SKM-1 treated with dmso at 0.1 percent for 144 hours (cell line): ENCODE results near the gene MAGEB6B.
"Not testable (repeated sequence)": the region's sequence is repeated elsewhere in the genome, so short reads cannot be mapped to it uniquely, and the experiment has no call there.

ENCODE experiments used
- DNase-seq: peaks from one replicate; lab custom pipeline; 2025; ENCODE audit not compliant: unreplicated experiment; lab: John Stamatoyannopoulos, UW

The MAGEB6B gene, protein sequence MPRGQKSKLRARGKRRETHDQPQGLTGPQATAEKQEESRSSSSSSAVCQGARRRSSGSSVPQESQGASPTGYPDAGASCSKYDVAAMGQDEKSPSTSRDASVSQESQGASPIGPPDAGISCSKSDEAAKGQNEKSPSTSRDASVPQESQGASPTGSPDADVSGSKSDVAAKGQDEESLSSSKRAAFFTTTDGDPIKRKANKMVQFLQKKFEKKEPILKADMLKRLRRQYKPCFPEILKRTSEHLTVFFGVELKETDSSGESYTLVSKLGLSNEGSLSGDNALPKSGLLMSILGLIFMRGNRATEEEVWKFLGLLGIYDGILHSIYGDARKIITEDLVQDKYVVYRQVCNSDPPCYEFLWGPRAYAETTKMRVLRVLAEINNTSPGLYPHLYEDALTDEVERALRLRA

DNA sequence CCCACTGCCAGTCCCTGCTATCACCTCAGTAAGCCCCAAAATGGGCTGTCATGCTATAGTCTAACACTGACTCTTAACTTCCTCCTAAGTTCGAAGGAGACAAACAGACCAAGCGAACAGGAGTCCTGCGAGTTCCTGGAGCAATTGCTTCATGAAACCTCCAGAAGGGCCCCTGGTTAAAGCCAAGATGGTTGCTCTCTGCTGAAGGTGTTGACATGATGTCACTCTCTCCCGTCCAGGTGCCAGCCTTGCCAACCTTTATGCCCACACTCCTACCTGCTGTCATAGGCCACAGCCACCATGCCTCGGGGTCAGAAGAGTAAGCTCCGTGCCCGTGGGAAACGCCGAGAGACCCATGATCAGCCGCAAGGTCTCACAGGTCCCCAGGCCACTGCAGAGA, at the start of gene MAGEB6B:
MAGEB6B (plus strand) TSS at position 301 of the 400 bp plus-strand sequence; CDS start at position 301, 0 bp downstream.
- DNase-seq = no peak

DNA sequence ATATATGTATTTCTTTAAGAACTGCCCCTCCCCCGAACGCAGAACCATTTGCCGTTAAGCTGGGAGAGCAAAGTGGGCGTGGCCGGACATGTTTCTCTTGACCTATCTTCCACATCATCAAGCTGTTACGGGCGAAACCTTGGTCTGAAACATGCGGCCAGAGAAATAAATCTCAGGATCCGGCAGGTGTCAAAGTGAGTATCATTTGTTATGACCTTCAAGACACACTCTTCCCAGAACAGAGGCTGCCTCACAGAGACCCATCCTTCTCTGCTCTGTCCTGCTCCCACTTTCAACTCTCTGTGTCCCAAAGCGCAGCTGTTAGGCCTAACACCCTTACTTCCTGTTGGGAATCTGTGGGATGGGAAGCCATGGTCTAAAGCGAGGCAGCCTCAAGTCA, 22.1 kb upstream of the MAGEB6B start, which contains the start of gene MAGEB18:
MAGEB18 (plus strand) TSS at position 70 of the 400 bp plus-strand sequence. CDS start 643 bp downstream, outside the sequence.
- DNase-seq = no peak

DNA sequence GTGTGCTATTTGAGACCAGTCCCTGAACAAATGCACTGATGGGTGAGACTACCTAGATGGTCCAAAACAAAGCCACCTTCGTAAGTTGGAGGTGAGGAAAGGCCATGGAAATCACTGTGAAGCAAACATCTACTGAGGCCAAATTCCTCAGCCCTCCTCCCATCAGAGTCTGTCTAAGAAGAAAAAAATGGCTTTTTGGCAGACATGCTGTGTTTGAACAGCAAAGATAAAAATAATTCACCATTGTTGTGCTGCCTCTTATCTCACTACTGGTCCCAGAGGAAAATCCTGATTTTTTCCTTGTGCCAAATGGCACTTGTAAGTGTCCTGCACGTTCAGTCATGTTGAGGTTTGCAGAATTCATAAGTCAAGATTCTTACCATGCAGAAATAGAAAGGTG, 14.4 kb upstream of the MAGEB6B start:
- no peak for DNase-seq

DNA sequence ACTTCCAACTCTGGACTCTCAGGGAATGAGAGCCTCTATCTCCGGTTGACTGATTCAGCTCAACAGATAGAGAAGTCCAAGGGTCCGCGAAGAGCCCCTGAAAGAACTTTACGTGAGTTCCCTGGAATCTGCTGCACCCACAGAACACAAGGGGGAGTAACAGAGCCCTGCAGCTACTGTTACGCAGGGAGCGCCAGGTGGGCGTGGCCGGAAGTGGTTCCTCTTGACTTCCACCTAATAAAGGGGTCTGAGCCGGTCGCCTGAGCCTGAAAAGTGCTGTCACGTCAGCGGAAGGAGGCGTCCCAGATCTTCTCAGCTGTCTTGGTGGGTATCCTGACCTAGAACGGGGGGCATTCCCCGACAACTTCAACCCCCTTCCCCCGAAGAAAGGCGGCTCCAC, 31.8 kb downstream of the MAGEB6B start, which contains the start of gene MAGEB6:
MAGEB6 (plus strand) TSS at position 237 of the 400 bp plus-strand sequence. CDS start 1,407 bp downstream, outside the sequence.
- DNase-seq = no peak

DNA sequence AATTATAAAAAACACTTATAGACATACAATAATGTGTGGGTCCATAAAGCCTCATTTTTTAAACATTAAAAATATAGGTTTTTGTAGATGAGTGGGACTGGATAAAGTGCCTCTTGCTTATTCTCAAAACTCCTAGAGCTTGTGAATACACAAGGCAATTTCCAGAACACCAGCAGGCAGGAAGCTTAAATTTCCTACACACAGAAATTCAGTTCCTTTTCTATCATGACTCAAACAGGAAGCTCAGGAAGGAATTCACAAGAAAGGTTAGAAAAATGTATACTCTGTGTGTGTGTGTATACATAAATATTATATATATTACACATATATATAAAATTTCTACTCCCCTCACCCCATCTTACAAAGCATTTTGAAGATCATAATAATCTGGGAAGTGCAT, 43.2 kb downstream of the MAGEB6B start:
- DNase-seq = no peak

DNA sequence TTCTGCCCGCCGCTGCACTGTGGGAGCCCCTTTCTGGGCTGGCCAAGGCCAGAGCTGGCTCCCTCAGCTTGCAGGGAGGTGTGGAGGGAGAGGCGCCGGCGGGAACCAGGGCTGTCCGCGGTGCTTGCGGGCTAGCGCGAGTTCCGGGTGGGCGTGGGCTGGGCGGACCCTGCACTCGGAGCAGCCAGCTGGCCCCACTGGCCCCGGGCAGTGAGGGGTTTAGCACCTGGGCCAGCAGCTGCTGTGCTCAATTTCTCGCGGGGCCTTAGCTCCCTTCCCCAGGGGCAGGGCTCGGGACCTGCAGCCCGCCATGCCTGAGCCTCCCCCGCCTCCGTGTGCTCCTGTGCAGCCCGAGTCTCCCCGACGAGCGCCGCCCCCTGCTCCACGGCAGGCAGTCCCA, 44.3 kb downstream of the MAGEB6B start:
- DNase-seq = not testable (repeated sequence)

DNA sequence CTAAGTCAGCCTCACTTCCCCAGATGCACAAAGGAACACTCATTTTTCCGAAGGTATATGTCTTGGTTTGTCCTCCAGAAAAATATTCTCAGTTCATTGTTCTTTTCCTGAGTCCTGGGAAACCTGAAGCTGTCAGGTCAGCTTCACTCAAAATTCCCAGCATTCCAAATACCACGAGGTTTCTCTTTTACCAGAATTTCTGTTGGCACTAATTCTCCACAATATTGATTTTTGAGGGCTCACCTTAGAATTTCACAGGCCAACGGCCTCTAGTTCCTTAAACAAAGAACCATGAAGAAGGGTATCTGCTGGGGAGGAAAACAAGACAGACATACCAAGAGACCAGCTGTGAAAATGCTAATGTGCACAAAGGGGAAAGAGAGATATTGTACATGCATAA, 47.6 kb downstream of the MAGEB6B start:
- DNase-seq = no peak
